ENCODE results near the gene PABPN1. TPM values are rescaled to one million over a fixed set of nuclear protein-coding genes. Genes with fewer than 3 reads are reported as not detected.
A peak's percentile ranks its signal among the peaks of the same experiment; 100 is the strongest.
"Not testable (repeated sequence)": the region's sequence is repeated elsewhere in the genome, so short reads cannot be mapped to it uniquely, and the experiment has no call there.

The PABPN1 gene, protein sequence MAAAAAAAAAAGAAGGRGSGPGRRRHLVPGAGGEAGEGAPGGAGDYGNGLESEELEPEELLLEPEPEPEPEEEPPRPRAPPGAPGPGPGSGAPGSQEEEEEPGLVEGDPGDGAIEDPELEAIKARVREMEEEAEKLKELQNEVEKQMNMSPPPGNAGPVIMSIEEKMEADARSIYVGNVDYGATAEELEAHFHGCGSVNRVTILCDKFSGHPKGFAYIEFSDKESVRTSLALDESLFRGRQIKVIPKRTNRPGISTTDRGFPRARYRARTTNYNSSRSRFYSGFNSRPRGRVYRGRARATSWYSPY
- polyA plus RNA-seq (ENCODE audit: insufficient read length in 4 of 4): 100 to 1,000 TPM; 213 to 335 (median 293) TPM

DNA sequence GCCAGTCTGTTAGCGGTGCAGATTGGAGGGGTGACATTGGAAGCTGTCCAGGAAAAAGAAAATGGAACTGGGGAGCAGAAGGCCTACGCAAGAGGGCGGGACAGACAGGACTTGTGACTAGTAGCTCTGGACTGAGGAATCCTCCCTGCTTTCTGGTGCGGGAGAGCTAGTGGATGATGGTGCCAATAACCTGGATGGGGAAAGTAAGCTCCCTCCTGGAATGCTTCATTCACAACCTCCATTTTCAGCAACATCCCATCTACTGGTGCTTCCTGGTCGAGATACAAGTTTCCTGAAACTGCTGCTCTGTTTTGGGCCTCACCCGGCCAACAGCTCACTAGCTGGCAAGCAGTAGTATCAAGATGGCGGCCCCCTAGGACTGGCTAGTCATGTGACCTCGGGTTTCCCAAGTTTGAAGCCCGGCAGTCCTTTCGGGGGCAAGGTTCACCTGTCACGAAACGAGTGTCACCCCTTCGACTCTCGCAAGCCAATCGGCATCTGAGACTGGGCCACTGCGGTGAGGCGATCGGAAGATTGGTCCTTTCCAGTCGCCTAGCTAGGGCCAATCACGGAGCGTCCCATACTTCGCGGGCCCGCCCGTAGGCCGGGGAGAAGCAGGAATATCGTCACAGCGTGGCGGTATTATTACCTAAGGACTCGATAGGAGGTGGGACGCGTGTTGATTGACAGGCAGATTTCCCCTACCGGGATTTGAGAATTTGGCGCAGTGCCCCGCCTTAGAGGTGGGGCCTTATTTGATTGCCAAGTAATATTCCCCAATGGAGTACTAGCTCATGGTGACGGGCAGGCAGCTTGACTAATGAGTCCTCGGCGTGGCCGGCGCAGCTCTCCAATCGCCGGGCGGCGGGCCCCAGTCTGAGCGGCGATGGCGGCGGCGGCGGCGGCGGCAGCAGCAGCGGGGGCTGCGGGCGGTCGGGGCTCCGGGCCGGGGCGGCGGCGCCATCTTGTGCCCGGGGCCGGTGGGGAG is at the start of gene PABPN1:
TSS of gene PABPN1 (plus strand) at position 874 of the 988 bp plus-strand sequence. CDS start at position 887, 13 bp downstream.
- peak; percentile 99 to 100 (median 100) for DNase-seq (ENCODE audit: low read depth in 4 of 4, low spot score in 2 of 4)

DNA sequence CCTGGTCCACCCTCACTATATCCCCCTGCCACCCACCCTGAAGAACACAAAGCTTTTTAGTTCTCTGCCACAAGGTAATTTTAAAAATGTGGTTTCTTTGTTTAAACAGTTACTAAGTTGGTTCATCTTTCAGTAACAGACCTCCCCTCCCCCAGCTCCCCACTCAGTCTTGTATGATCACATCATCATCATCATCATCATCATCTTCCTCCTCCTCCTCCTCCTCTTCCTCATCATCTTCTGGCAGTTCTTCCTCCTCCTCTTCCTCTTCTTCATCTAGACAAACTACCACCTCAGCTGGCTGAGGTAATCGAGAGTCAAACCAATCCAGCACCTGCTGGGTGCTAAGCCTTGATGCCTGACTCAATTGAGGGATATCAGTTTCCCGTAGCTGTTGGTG is 45.8 kb upstream of the PABPN1 start:
- DNase-seq (ENCODE audit: low read depth in 4 of 4, low spot score in 2 of 4): no peak

DNA sequence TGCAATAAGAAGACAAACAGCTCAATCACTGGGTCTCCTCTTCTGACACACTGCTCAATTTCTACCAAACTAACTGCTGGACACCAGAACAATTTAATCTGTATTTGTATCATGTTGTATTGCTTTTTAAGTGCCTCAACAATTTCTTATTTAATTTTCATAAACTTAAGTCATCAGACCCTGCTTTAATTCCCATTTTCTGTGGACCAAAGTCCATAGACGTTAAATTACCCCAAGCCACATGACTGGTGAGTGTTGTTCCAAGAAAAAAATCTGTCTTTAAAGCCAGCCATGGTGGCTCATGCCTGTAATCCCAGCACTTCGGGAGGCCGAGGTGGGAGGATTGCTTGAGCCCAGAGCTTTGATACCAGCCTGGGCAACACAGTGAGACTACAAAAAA is 44.1 kb upstream of the PABPN1 start:
- DNase-seq (ENCODE audit: low read depth in 4 of 4, low spot score in 2 of 4): no peak

DNA sequence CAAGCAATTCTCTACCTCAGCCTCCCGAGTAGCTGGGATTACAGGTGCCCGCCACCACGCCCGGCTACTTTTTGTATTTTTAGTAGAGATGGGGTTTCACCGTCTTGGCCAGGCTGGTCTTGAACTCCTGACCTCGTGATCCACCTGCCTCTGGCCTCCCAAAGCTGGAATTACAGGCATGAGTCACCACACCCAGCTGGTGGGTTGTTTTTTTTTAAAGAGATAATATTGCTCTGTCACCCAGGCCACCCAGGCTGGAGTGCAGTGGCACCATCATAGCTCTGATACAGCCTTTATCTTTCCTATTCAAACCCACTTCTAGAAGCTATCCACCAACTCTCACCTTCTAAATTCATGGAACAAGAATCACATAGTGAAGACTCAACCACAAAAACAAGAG is 43.3 kb upstream of the PABPN1 start:
- not testable (repeated sequence) for DNase-seq (ENCODE audit: low read depth in 4 of 4, low spot score in 2 of 4)

DNA sequence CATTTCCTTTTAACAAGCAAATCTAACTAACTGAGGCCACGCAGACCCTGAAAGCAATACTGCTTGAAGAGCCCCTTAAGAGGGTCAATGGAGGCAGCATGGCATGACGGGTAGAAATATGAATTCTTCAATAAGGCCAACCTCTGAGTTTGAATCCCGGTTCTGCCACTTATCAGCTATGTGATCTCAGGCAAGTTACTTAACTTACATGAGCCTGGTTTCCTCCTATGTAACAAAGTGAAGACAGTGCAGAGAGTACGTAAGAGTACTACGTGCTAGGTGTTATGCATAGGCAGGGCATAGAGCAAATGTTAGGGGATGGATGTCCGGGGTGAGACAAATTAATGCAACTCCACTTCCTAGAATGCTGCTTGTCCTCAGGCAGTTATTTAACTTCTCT is 40.0 kb upstream of the PABPN1 start:
- DNase-seq (ENCODE audit: low read depth in 4 of 4, low spot score in 2 of 4): no peak

DNA sequence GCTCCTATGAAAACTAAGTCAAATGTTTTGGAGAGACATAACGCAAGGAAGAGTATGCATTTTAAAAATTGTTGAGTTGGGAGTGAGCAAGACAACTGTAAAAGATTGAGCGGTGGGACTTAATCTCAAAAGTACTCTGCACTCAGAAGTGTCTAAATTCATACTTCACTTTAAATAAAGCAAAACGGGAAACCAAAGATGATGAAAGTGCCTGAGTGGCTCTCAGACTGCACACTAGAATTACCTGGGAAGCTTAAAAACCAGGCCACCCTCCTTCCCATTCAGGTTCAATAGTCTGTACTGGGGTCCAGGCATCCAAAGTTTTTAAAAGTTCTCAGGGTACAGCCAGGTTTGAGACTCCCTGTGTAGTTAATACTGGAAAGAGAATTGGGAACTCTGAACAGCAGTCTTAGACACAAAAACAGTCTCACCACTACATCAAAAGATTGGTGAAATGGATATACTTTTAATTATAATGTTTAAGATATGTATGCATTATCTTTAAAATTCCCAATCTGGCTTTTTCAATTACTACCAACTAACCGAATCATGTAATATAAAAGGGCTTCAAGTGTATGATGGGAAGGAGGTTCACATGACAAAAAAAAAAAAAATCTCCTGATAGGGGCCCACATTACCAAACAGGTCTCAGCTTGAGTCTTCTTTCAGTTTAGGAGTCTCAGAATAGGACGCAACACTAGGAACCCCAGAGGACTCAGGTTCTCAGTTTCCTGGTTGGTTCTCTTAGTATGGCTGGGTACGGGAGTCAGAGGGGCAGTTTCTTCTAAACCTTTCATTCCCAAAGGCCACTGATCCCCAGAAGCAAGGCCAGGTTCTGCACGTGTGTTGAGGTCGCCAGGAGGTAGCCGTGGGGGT is 36.4 kb upstream of the PABPN1 start:
- no peak for DNase-seq (ENCODE audit: low read depth in 4 of 4, low spot score in 2 of 4)

DNA sequence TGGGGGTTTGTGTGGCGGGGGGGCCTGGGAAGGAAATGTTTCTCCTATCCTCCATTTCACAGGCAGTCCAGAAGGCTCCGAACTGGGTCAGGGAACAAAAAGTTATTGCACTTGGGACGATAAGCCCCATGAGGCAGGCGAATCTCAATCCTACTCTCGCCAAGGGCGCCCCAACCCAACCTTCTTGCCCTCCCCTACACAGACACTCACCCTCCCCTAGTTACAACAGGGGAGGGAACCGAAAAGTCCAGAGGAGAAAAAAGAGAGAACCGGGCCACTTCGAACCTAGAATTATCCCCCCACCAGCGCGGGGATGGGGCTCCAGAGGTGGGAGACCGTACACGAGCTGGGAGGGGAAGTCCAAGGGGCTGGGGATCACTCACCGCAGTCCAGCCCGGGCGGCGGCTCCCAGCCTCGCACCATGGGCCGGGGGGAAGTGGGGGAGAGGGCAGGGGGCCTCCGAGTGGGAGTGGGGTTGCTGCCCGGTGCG is 35.7 kb upstream of the PABPN1 start:
- DNase-seq (ENCODE audit: low read depth in 4 of 4, low spot score in 2 of 4): peak in 1 of 4 donors; percentile 16

DNA sequence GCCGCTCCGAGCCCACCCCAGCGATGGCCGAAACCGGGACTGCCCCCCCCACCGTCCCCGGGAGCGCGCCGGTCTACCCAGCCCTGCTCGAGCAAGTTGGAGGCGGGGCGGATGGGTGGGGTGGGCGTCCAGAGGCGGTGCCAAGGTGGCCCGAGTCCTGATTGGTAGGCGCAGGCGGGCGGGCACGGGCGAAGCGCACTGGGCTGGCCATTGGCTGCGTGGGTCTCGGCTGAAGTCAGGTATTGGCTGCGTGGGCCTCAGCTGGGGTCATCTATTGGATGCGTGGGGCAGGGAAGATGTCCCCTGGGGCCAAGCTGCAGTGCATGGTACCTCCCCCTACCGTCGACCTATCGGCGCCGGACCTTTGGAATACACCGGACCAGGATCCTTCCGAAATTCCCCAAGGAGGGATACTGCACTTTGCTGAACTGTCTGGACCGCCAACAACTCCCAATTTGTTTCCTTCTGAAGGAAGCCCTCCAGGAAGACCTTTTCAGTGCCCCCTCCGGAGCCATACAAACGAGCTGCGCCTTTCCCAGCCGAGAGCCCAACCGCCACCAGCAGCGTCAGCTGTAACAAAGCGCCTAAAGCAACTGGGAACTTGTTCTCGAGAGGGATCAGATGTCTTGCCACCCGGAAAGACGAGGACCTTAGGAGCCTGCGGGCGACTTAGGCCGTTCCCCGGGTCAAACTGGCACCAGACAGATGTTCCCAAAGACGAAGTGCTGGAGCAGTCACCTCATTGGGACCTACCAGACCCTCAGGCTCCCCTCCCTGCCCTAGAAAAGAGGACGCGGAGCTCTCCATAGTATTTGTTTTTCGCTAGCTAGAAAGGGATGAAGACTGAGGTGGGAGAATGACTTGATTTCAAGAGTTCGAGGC is 35.0 kb upstream of the PABPN1 start, which contains the start of gene HOMEZ:
TSS of gene HOMEZ (minus strand) at position 113 of the 882 bp plus-strand sequence. CDS start 180 bp downstream, outside the sequence.
- DNase-seq (ENCODE audit: low read depth in 4 of 4, low spot score in 2 of 4): peak; percentile 88 to 92 (median 91)

DNA sequence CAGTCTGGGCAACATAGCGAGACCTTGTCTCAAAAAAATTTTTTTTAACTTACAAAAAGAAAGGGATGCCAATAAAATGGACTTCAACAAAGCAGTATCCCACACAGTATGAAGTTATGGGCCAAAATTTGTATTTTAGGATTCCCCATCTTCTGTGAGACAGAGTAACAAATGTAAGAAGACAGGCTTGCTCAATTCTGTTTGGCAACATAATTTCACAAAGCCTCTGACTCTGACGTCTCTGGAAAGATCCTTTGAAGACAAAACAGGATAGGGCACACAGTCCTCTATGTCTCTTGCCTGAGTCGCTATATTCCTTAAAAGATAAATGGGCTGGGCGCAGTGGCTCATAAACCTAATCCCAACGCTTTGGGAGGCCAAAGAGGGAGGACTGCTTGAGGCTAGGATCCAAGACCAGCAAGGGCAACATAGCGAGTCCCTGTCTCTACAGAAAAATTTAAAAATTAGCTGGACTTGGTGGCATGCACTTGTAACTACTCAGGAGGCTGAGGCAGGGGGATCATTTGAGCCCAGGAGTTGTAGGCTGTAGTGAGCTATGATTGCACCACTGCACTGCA is 34.3 kb upstream of the PABPN1 start:
- no peak for DNase-seq (ENCODE audit: low read depth in 4 of 4, low spot score in 2 of 4)

DNA sequence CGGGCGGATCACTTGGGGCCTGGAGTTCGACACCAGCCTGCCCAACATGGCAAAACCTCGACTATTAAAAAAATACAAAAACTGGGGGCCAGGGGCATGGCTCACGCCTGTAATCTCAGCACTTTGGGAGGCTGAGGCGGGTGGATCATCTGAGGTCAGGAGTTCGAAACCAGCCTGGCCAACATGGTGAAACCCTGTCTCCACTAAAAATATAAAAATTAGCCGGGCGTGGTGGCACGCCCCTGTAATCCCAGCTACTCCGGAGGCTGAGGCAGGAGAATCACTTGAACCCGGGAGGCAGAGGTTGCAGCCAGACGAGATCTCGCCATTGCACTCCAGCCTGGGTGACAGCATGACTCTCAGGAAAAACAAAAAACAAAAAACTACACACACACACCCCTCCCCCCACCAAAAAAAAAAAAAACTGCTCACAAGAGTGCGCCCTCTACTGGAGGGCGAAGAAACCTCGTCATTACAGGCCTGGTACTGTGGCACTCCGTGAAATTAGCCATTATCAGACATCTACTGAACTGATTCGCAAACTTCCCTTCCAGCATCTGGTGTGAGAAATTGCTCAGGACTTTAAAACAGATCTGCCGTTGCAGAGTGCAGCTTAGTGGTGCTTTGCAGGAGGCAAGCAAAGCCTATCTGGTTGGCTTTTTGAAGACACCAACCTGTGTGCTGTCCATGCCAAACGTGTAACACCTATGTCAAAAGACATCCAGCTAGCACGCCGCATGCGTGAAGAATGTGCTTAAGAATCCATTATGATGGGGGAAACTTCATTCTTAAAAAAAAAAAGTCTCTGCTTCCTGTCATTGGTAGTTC is 26.3 kb upstream of the PABPN1 start:
- DNase-seq (ENCODE audit: low read depth in 4 of 4, low spot score in 2 of 4): peak in 1 of 4 donors; percentile 37

DNA sequence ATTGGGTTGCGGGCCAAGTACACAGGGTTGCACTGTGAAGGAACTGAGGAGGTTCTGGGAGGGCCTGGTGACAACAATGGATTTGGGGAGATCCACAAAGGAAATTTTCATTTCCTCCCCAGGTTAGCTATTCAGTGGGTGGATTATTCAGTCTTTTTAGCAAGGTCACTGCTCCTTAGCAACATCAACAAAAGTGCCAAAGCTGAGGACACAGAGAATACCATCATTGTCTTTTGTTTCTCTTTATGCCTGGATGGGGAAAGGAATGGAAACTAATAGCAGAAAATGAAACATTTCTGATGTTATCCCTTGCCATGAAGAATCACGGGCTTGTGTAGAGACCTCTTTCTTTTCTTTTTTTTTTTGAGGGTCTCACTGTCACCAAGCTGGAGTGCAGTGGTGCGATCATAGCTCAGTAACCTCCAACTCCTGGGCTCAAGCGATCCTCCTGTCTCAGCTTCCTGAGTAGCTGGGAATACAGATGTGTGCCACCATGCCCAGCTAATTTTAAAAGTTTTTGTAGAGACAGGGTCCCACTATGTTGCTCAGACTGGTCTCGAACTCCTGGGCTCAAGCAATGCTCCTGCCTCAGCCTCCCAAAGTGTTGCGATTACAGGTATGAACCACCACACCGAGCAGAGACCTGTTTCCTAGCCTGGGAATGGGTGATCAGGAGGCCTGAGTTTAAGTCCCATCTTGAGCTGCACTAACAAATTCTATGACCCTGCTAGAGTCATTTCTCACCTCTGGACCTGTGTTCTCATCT is 25.1 kb upstream of the PABPN1 start:
- DNase-seq (ENCODE audit: low read depth in 4 of 4, low spot score in 2 of 4): no peak

DNA sequence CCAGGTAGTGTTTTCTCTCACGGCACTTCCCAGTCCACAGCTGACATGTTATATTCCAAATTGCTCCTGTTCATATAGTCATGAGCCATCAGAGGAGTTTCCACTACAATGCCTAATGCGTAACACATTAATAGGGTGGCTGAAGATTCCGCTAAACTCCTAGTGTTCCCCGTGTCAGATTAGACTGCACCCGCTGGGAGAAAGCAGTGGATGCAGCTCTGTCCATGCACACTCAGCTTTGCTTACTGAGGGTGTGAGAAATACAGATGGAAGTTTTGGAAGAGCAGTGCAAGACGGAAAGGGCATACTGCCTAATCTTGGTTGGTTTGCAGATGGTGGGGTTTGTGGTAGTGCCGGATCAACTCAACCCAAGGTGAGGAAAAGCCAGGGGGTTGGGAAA is 24.2 kb upstream of the PABPN1 start:
- no peak for DNase-seq (ENCODE audit: low read depth in 4 of 4, low spot score in 2 of 4)

DNA sequence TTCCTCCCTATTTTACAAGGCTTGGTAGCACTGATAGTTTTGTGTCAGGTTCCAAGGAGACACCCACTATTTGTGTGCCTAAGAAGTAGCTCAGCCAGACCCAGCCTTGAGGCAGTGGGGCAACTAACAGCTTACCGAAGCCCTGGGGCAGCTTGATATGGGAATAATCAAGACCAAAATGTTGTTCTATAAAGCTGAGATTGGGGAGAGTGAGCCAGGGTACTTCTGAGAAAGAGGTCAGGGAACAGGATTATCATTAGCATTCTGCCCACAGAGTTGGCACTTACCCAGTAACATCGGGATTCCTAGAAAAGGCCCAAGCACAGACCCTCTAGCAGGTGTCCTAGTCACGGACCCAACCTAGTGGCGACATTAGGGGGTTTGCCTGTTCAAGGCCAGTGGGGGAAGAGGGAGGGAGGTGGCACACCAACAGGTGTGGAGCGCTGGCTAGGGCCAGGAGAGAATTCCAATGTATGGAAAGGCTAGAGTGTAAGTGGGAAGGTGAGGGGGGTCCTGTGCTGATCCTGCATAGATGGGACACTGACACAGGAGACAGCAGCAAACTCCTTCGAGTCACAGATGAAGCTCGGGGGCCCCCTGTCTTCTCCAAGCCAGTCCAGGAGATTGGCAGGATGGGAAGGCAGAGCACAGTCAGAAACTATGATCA is 23.5 kb upstream of the PABPN1 start:
- DNase-seq (ENCODE audit: low read depth in 4 of 4, low spot score in 2 of 4): no peak

DNA sequence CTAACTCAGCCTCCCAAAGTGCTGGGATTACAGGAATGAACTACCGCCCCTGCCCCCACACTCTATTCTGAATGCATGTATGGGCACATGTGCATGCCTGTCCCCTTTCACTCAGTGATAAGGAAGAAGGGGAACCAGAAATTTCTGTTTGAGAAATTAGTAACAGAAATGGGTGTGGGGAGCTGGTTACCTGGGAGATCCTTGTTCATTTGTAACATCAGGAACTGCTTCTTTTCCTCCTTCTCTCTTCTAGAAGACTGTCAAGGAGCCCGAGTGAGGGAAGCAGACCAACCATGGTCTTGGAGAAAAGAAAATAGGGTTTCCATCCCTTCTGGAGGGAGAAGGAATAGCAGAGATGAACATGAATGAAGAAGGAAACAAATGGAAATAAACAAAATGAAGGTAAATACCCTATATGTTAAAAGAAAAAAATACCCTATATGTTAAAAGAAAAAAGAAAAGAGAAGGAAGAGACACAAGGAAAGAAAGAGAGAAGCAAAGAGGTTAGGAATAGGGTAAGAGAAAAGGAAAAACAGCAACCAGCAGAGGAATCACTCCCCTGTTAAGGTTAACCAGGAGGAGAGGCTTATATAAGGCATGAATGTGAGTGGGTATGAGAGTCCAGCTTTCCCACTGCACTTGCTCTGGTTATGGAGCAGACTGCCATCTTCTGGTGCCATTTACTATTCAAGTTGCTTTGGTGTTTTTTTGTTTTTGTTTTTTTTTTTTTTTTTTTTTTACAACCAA is 21.9 kb upstream of the PABPN1 start:
- peak in 1 of 4 donors; percentile 37 for DNase-seq (ENCODE audit: low read depth in 4 of 4, low spot score in 2 of 4)

DNA sequence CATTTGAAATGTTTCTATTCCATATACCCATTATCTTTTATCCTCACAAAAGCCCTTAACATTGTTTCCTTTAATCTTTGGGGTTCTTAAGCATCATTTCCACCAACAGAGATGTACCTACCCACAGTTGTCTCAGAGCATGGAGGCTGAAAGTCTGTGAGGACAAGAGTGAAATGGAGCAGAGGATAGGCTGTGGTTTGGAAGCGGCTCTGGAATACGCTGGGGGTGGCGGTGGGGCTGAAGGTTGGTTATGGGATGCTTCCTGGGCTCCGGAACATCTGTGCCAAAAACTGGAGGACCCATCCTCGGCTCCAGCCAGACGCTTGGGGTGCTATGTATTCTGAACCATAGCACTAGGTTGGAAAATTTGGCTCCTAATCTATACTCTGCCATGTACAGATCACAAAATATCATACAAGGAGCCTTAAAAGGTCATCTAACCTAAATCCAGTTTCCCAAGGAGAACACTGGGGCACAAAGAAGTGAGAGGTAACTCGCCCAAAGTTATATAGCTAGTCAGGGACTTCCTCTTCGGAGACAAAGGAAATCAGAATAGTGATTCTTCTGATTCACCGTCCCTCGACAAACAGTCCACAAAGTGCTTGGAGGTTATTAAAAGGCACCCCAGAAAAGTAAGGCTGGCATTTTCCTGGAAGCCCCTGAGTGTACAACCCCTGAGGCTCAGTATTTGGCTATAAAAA is 21.1 kb upstream of the PABPN1 start:
- DNase-seq (ENCODE audit: low read depth in 4 of 4, low spot score in 2 of 4): no peak

Measured in left renal cortex interstitium (tissue), 4 donors.